GM12878 (cell line): ENCODE results near the gene TCEANC. TPM values are rescaled to one million over a fixed set of nuclear protein-coding genes. Genes with fewer than 3 reads are reported as not detected.
A peak's percentile ranks its signal among the peaks of the same experiment; 100 is the strongest.

ENCODE experiments used
- ATAC-seq: fragments of 200-7000 bp; cut with Tn5 transposase; 3 replicates; pipeline ENCODE4 v1.9.1; 2020; ENCODE audit warnings: mild to moderate bottlenecking, moderate library complexity
- BruUV-seq: library from RNA; stranded (reverse); fragments of 400-500 nt; replicated peaks from 2 replicates; lab custom pipeline; 2021; lab: Mats Ljungman, UMichigan
- CTCF ChIA-PET: fragments of 300-600 bp; sonication (Branson Sonifier 250); formaldehyde crosslinking; extraction: SDS; loops from one replicate; lab custom pipeline; 2021; ENCODE audit warnings: inconsistent platforms; lab: Yijun Ruan, JAX
- POLR2A ChIA-PET: fragments of 350-600 bp; formaldehyde crosslinking; extraction: SDS; loops from one replicate; lab custom pipeline; 2021; ENCODE audit warnings: inconsistent platforms; lab: Charles Lee
- RAD21 ChIA-PET: fragments of 300-600 bp; sonication (Branson Sonifier 250); formaldehyde crosslinking; loops from one replicate; lab custom pipeline; 2023; ENCODE audit warnings: antibody characterized with exemption; ENCODE audit not compliant: unreplicated experiment; lab: Charles Lee
- SMC1A ChIA-PET: fragments of 300-600 bp; sonication (Branson Sonifier 250); formaldehyde crosslinking; loops from one replicate; lab custom pipeline; 2023; ENCODE audit not compliant: unreplicated experiment, uncharacterized antibody; lab: Charles Lee
- DNase-seq: peaks from one replicate; pipeline ENCODE4 v3.0.0-alpha.2; 2011; ENCODE audit warnings: low read depth, low spot score
- FAIRE-seq: peaks from 3 replicates; lab custom pipeline; 2011; peaks lifted over from hg19 to GRCh38; lab: Jason Lieb, UNC
- H2AFZ ChIP-seq: 2 replicates; pipeline ENCODE4 v1.6.0; 2011; ENCODE audit warnings: low read depth, low read length, control low read depth; ENCODE audit not compliant: control insufficient read depth
- H3K27ac ChIP-seq: 2 replicates; pipeline ENCODE4 v1.5.1; 2011; ENCODE audit warnings: control low read depth; ENCODE audit not compliant: control insufficient read depth, insufficient read depth
- H3K27me3 ChIP-seq, 2 experiments: replicated peaks in 1 of 2; 2 replicates each; pipeline versions ENCODE4 v1.6.0 to v1.6.1; 2011; ENCODE audit warnings: low read length in 1 of 2; ENCODE audit not compliant: control insufficient read depth in 2 of 2, insufficient read depth in 2 of 2
- H3K36me3 ChIP-seq, 2 experiments: 2 replicates each; pipeline ENCODE4 v1.5.1; 2011; ENCODE audit warnings: low read length in 1 of 2; ENCODE audit not compliant: control insufficient read depth in 2 of 2, insufficient read depth in 2 of 2
- H3K4me1 ChIP-seq: 2 replicates; pipeline ENCODE4 v1.6.1; 2011; ENCODE audit warnings: mild to moderate bottlenecking, low read length, moderate library complexity, mixed read lengths; ENCODE audit not compliant: control insufficient read depth, insufficient read depth
- H3K4me2 ChIP-seq: 2 replicates; pipeline ENCODE4 v1.6.0; 2011; ENCODE audit warnings: control low read depth; ENCODE audit not compliant: control insufficient read depth, insufficient read depth
- H3K4me3 ChIP-seq: fragments of 200-600 bp; sonication (generic); 2 replicates; pipeline ENCODE4 v1.5.1; 2016
- H3K79me2 ChIP-seq: 2 replicates; pipeline ENCODE4 v1.6.0; 2011; ENCODE audit warnings: low read length; ENCODE audit not compliant: control insufficient read depth, insufficient read depth
- H3K9ac ChIP-seq: 2 replicates; pipeline ENCODE4 v1.8.0; 2011; ENCODE audit warnings: low read length, control low read depth, mixed read lengths; ENCODE audit not compliant: control insufficient read depth, insufficient read depth
- H3K9me3 ChIP-seq: replicated peaks from 3 replicates; pipeline ENCODE4 v1.5.1; 2011; ENCODE audit warnings: mild to moderate bottlenecking, low read length; ENCODE audit not compliant: control insufficient read depth, insufficient read depth
- H4K20me1 ChIP-seq: 2 replicates; pipeline ENCODE4 v1.6.0; 2011; ENCODE audit not compliant: control insufficient read depth, insufficient read depth
- CHD4 ChIP-seq: fragments of 200-600 bp; sonication (generic); IDR thresholded peaks from 2 replicates; pipeline ENCODE4 v1.6.1; 2016; ENCODE audit warnings: mild to moderate bottlenecking
- WGBS: methylation state at CpG from one replicate; pipeline ENCODE4 v1.1.6; 2016; ENCODE audit warnings: low lambda C conversion rate; ENCODE audit not compliant: insufficient replicate concordance, insufficient coverage; ENCODE audit errors: missing lambda C conversion rate; 5-methylcytosine and 5-hydroxymethylcytosine counted together
- in situ Hi-C: fragments of 300-500 bp; cut with MboI; formaldehyde crosslinking; loops from 9 replicates; pipeline ENCODE4 v1.14.3; 2018; ENCODE audit warnings: mixed read lengths
- intact Hi-C: fragments of 100-400 bp; cut with micrococcal nuclease; formaldehyde crosslinking; loops from one replicate; pipeline ENCODE4 v1.14.2; 2022; ENCODE audit not compliant: unreplicated experiment
- polyA plus RNA-seq, 11 experiments: library from polyadenylated mRNA; depleted of rRNA in 4 of 11; unstranded in 6 of 11; stranded (reverse) in 5 of 11; fragments of >200 nt; fragmentation: Nextera tagmentation in 4 of 11; fragmentation: Illumina TruSeq in 1 of 11; extraction: Ambion mirVana in 4 of 11; extraction: Trizol in 1 of 11; gene quantifications; 1 replicate in 1 of 11; 2 replicates in 10 of 11; pipeline versions ENCODE4 v1.2.1 to v1.2.3, GENCODE V29; 2011 to 2016; ENCODE audit warnings: inconsistent platforms in 2 of 11, missing spikeins in 2 of 11, low read depth in 1 of 11
- total RNA-seq, 4 experiments: library from RNA; depleted of rRNA in 3 of 4; stranded (reverse); fragments of >200 nt in 3 of 4; fragmentation: Illumina TruSeq in 1 of 4; extraction: Trizol in 1 of 4; gene quantifications; 2 replicates each; pipeline versions ENCODE4 v1.2.1 to v1.2.3, GENCODE V29; 2013 to 2021
- TF ChIP-seq, protein P1 (sequence below): fragments of 450-650 bp; IDR thresholded peaks from 2 replicates; pipeline ENCODE4 v1.6.1; 2016; ENCODE audit warnings: mild to moderate bottlenecking

TCEANC gene
- total and polyA plus RNA-seq, 10 of the 15 experiments (the other 5 are each of a cell fraction or from before 2014, with no cell fraction given), result 1.1 to 4.9 (median 2.9) TPM

DNA sequence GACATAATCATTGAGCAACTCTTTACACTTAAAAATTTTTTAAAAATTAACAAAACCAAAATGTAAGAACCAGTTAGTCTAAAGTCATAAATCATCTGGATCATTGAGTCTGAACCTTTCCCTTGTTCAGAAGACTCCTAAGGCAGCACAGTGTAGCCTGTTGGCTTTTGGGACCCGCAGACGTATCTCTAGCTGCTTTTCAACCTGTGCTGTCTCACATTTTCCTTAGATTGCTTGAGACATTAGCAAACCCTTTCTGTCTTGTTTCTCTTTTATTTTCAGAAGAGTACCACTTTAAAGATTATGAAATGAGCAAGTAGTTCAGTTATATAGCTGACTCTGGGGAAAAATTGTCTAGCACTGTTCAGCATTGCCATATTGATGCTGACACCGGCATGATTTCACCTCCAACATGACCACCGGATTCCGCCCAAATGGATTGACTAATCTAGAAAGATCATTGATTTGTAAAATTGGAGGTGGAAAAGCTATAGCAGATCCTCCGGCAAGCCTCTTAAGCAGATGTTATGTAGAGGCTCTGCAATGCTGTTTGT is 8.9 kb downstream of the TCEANC start:
- no peak for FAIRE-seq
- in situ Hi-C loops (loop anchor here (25.0 kb wide), 1 partner anchor 700 kb away; no protein-coding TSS in a partner anchor), intact Hi-C loops (loop anchor here (10.0 kb wide), 1 partner anchor 717 kb away; no protein-coding TSS in a partner anchor)
- Histone ChIP-seq H4K20me1 (no peaks in the 10 kb centered on the region), H3K79me2 (peaks cover 6% of the 10 kb centered on the region), H3K4me2 (peak overlapping the region; percentile 51), H3K9me3 (no peaks in the 10 kb centered on the region), H3K27ac (peak overlapping the region; percentile 83), H2AFZ (peak overlapping the region; percentile 56), H3K9ac (peak overlapping the region; percentile 54), H3K4me1 (peaks cover 7% of the 10 kb centered on the region), H3K4me3 (peak overlapping the region; percentile 17; the same call in 1 of the 2 replicates), H3K27me3 (no peaks in the 10 kb centered on the region), H3K36me3 (peaks cover 0 to 4% of the 10 kb centered on the region in 2 experiments; a peak in 1 of 4 replicates)
- no TSS peak for BruUV-seq
- RAD21 ChIA-PET, result interaction anchor here (0.8 to 3.1 kb wide), 15 partner anchors 26 to 575 kb away, joined by 3 to 38 read pairs (median 5); partner anchors contain the start of genes OFD1, RAB9A and TRAPPC2
- WGBS, result 96% methylated on average over 6 of the region's 6 CpGs
- CTCF ChIA-PET, result interaction anchor here (0.8 to 3.0 kb wide), 16 partner anchors 15 to 370 kb away, joined by 3 to 23 read pairs (median 6); partner anchors contain the start of genes GEMIN8, OFD1, RAB9A and TRAPPC2
- peak; percentile 53 for ATAC-seq
- POLR2A ChIA-PET, result interaction anchor here (0.6 to 2.1 kb wide), 15 partner anchors 10 to 687 kb away, joined by 3 to 10 read pairs (median 4); partner anchors contain the start of genes OFD1 and TRAPPC2
- DNase-seq, result no peak
- SMC1A ChIA-PET, result interaction anchor here (0.7 to 6.5 kb wide), 21 partner anchors 8 to 192 kb away, joined by 3 to 115 read pairs (median 5); partner anchors contain the start of genes OFD1, RAB9A and TRAPPC2
- TF ChIP-seq, protein P1, sequence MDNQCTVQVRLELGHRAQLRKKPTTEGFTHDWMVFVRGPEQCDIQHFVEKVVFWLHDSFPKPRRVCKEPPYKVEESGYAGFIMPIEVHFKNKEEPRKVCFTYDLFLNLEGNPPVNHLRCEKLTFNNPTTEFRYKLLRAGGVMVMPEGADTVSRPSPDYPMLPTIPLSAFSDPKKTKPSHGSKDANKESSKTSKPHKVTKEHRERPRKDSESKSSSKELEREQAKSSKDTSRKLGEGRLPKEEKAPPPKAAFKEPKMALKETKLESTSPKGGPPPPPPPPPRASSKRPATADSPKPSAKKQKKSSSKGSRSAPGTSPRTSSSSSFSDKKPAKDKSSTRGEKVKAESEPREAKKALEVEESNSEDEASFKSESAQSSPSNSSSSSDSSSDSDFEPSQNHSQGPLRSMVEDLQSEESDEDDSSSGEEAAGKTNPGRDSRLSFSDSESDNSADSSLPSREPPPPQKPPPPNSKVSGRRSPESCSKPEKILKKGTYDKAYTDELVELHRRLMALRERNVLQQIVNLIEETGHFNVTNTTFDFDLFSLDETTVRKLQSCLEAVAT, result peak; percentile 56; the same call in 1 of the 2 replicates
- TF ChIP-seq CHD4, result no peak
